ENCODE results near the gene NAT10.

Gene NAT10

DNA sequence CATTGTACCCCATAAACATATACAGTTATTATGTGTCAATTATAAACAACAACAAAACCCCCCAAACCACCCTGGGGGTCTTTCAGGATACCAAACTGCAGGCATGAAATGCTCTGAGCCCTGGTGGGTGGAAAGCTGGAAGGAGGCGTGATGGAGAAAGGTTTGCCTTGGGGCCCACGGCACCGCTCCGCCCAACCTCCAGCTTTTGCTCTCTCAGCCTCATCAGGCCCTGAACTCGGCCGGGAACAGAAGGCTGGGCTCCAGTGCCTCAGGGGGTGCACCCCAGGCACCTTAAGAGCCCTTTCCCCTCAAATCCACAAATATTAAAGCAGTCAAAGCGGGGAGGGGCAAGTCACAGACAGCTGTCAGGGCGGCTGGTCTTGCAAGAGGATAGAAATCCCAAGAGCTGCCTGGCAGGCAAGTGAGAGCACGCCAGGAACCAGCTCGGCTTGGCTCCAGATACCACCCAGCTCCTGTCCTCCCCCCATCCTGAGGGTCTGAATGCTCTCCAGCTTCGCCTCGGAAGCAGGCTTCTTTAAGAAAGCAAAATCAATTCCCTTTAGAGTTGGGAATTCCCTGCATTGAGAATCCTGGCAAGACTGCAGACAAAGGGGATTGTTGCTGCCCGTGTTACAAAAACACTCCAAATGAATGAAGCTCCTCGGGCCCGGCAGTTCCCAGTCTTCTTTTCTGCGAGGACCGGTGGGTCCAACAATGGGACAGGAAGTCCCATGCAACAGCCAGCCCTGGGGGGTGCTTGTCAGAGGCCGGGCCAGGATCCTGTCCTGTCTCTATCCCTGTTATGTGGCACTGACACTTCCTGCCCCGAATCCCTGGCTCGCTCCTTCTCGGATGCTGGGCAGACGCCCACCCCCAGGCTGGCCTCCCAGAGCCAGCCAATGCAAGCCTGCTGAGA is 80.8 kb downstream of the NAT10 start:
- DNase-seq (ENCODE audit: low read depth), result no peak
- no peak overlapping the region for H3K4me3 ChIP-seq (ENCODE audit: low read depth, low read length)
- no peak for TF ChIP-seq CTCF (conservative IDR thresholded peaks at IDR 0.05; ENCODE audit: low read depth, low read length)

DNA sequence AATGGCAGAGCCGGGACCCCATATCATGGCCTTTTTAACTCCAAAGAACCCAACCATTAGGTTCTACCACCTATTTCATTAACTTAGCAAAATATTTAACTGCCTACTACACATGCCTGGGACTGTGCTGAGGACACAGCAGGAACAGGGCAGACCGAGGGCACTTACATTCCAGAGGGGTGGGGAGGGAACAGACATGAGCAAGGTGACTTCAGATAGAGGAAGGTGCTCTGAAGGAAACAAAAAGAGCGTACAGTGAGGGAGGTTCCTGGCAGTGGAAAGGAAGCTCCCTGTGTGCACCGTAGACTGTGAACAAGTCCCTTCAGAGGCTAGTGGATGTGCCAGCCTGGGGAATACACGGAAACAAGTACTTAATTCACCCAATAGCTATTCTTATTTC is 82.8 kb downstream of the NAT10 start:
- no peak overlapping the region for H3K4me3 ChIP-seq (ENCODE audit: low read depth, low read length)
- TF ChIP-seq CTCF (conservative IDR thresholded peaks at IDR 0.05; ENCODE audit: low read depth, low read length), result no peak
- DNase-seq (ENCODE audit: low read depth), result no peak

DNA sequence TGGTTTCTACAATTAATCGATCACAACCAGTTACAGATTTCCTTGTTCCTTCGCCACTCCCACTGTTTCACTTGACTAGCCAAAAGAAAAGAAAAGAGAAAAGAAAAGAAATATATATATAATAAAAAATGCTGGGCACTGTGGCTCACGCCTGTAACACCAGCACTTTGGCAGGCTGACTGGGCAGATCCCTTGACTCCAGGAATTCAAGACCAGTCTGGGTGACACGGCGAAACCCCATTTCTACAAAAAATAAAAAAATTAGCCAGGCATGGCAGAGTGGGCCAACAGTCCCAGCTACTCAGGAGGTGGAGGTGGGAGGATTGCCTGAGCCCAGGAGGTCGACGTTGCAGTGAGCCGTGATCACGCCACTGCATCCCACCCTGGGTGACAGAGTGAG is 83.8 kb downstream of the NAT10 start:
- no peak overlapping the region for H3K4me3 ChIP-seq (ENCODE audit: low read depth, low read length)
- DNase-seq (ENCODE audit: low read depth), result no peak
- no peak for TF ChIP-seq CTCF (conservative IDR thresholded peaks at IDR 0.05; ENCODE audit: low read depth, low read length)

DNA sequence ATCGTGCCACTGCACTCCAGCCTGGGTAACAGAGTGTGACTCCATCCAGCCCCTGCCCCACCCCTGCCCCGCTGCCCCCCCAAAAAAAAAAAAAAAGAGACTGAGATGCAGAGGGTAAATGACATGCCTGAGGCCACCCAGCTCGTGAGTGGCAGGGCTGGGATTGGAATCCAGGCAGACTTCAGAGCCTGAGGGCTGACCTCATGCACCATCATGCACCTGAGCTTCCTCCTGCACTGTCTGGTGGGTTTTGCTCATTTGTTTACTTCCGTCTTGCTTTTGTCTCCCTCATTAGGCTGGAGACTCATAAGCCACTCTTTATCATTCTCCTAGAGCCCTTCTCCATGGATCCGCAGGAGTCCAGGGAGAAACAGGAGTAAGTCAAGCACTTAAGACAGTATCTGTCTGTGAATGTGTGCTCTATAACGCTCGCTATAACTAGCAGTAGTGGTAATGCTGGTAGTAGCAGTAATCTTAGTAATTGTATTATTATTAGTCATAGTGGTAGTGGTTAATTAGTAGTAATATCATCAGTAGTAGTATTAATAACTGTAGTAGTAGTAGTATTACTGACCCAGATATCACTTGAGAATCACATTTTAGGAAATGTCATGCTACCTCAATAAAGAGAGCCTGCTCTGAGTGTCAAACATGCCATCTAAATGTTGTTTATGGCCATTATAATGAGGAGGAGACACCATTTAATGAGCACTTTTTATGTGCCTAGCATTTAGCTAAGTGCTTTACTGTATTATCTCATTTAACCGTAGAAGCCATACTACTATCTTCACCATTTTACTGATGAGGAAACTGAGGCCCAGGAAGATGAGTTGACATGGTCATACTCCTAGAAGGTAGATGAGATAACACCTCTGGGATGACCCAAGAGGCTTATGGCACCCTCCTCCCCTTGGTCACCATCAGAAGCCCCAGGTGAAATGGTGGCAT is 85.0 kb downstream of the NAT10 start:
- H3K4me3 ChIP-seq (ENCODE audit: low read depth, low read length), result no peak overlapping the region
- TF ChIP-seq CTCF (conservative IDR thresholded peaks at IDR 0.05; ENCODE audit: low read depth, low read length), result no peak
- no peak for DNase-seq (ENCODE audit: low read depth)

- DNase-seq (ENCODE audit: low read depth), result no peak
- no peak for TF ChIP-seq CTCF (conservative IDR thresholded peaks at IDR 0.05; ENCODE audit: low read depth, low read length)
Observed at GRCh38 chr11:34191578-34191977, 86.1 kb downstream of the NAT10 start.

GRCh38 chr11:34192481-34193401 is 87.3 kb downstream of the NAT10 start:
- DNase-seq (ENCODE audit: low read depth), result peak; percentile 89
- no peak for TF ChIP-seq CTCF (conservative IDR thresholded peaks at IDR 0.05; ENCODE audit: low read depth, low read length)
- H3K4me3 ChIP-seq (ENCODE audit: low read depth, low read length), result no peak overlapping the region

More at GRCh38 chr11:34191578-34191977, 86.1 kb downstream of the NAT10 start:
- no peak overlapping the region for H3K4me3 ChIP-seq (ENCODE audit: low read depth, low read length)

Measured in choroid plexus epithelial cell (primary cell).